Parathyroid adenoma (tissue), 2 donors: ENCODE data around the gene ZNF664.

Experiments used
- H2AFZ ChIP-seq: fragments of 300-600 bp; sonication (generic); one replicate; pipeline ENCODE4 v1.7.0; 2017; ENCODE audit warnings: antibody characterized with exemption, mild to moderate bottlenecking
- H3K27ac ChIP-seq: fragments of 300-600 bp; sonication (generic); one replicate; pipeline ENCODE4 v1.7.0; 2017
- H3K27me3 ChIP-seq: fragments of 300-600 bp; sonication (generic); one replicate; pipeline ENCODE4 v1.7.0; 2017; ENCODE audit warnings: low read length; ENCODE audit not compliant: control insufficient read depth, insufficient read depth
- H3K36me3 ChIP-seq: fragments of 300-600 bp; sonication (generic); one replicate; pipeline ENCODE4 v1.7.0; 2017; ENCODE audit warnings: low read length; ENCODE audit not compliant: control insufficient read depth, insufficient read depth
- H3K4me1 ChIP-seq: fragments of 300-600 bp; sonication (generic); one replicate; pipeline ENCODE4 v1.7.0; 2017; ENCODE audit warnings: control low read depth
- H3K4me2 ChIP-seq: fragments of 300-600 bp; sonication (generic); one replicate; pipeline ENCODE4 v1.7.0; 2017; ENCODE audit warnings: low read length
- H3K4me3 ChIP-seq: fragments of 300-600 bp; sonication (generic); one replicate; pipeline ENCODE4 v1.7.0; 2017; ENCODE audit warnings: low read depth, low read length
- H3K79me2 ChIP-seq: fragments of 300-600 bp; sonication (generic); one replicate; pipeline ENCODE4 v1.7.0; 2017; ENCODE audit warnings: control low read depth
- H3K9ac ChIP-seq: fragments of 300-600 bp; sonication (generic); one replicate; pipeline ENCODE4 v1.7.0; 2017; ENCODE audit warnings: mild to moderate bottlenecking
- H3K9me3 ChIP-seq: fragments of 300-600 bp; sonication (generic); one replicate; pipeline ENCODE4 v1.7.0; 2017; ENCODE audit warnings: low read length; ENCODE audit not compliant: control insufficient read depth
- CTCF ChIP-seq: fragments of 300-600 bp; sonication (generic); IDR thresholded peaks from one replicate; pipeline ENCODE4 v1.7.0; 2017; ENCODE audit warnings: antibody characterized with exemption, mild to moderate bottlenecking
- donor health status: primary hyperparathyroidism.

ZNF664 gene

GRCh38 chr12:123997033-123997822 is 24.2 kb downstream of the ZNF664 start:
- Histone ChIP-seq H2AFZ (no peak overlapping the region), H3K27me3 (no peaks in the 10 kb centered on the region), H3K9ac (no peak overlapping the region), H3K9me3 (no peaks in the 10 kb centered on the region), H3K4me2 (no peak overlapping the region), H3K4me3 (no peak overlapping the region), H3K4me1 (peaks cover 37% of the 10 kb centered on the region), H3K79me2 (peaks cover 62% of the 10 kb centered on the region), H3K36me3 (no peaks in the 10 kb centered on the region), H3K27ac (no peak overlapping the region)
- TF ChIP-seq CTCF, result no peak

GRCh38 chr12:123997908-123998307 is 24.9 kb downstream of the ZNF664 start:
- no peak overlapping the region for H3K4me2 ChIP-seq
- H3K9me3 ChIP-seq, result no peaks in the 10 kb centered on the region
- no peaks in the 10 kb centered on the region for H3K27me3 ChIP-seq
- H3K4me3 ChIP-seq, result no peak overlapping the region
- no peak for TF ChIP-seq CTCF
- no peak overlapping the region for H3K27ac ChIP-seq
- peaks cover 41% of the 10 kb centered on the region for H3K4me1 ChIP-seq
- no peaks in the 10 kb centered on the region for H3K36me3 ChIP-seq
- no peak overlapping the region for H2AFZ ChIP-seq
- H3K79me2 ChIP-seq, result peaks cover 62% of the 10 kb centered on the region
- no peak overlapping the region for H3K9ac ChIP-seq

GRCh38 chr12:123998344-123998990 is 25.5 kb downstream of the ZNF664 start:
- Histone ChIP-seq H3K27me3 (no peaks in the 10 kb centered on the region), H3K9ac (no peak overlapping the region), H3K27ac (no peak overlapping the region), H2AFZ (no peak overlapping the region), H3K4me2 (no peak overlapping the region), H3K79me2 (peaks cover 62% of the 10 kb centered on the region), H3K4me1 (peaks cover 45% of the 10 kb centered on the region), H3K36me3 (no peaks in the 10 kb centered on the region), H3K9me3 (no peaks in the 10 kb centered on the region), H3K4me3 (no peak overlapping the region)
- no peak for TF ChIP-seq CTCF

DNA sequence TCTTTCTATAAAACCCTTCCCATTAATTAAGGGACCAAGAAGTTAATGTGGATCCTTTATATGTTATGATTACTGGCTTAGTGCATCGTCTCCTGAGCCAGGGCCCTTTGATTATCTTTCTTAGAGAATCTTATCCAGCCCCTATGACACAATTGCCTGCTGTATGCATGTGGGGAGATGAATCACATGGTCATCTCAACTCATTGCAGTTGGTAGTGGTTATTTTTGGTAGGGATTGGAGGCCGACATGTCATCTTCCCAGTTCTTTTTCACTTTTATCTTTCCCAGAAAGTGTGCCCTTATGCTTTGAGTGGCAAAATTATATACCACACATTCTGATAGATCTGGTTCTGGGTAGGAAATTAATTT is 26.0 kb downstream of the ZNF664 start:
- TF ChIP-seq CTCF, result no peak
- no peaks in the 10 kb centered on the region for H3K9me3 ChIP-seq
- no peak overlapping the region for H3K4me2 ChIP-seq
- H3K4me1 ChIP-seq, result peaks cover 45% of the 10 kb centered on the region
- H2AFZ ChIP-seq, result no peak overlapping the region
- no peaks in the 10 kb centered on the region for H3K36me3 ChIP-seq
- H3K27me3 ChIP-seq, result no peaks in the 10 kb centered on the region
- peaks cover 59% of the 10 kb centered on the region for H3K79me2 ChIP-seq
- H3K9ac ChIP-seq, result no peak overlapping the region
- H3K27ac ChIP-seq, result no peak overlapping the region
- no peak overlapping the region for H3K4me3 ChIP-seq
